Esophagus muscularis mucosa (tissue), 4 donors: ENCODE results near the gene DOCK2.

ENCODE experiments used
- EP300 ChIP-seq: sonication (generic); formaldehyde crosslinking; IDR thresholded peaks from one replicate; pipeline ENCODE4 v1.6.1; 2017; ENCODE audit warnings: antibody characterized with exemption
- POLR2A ChIP-seq: fragments of 450-650 bp; IDR thresholded peaks from one replicate; pipeline ENCODE4 v1.6.1; 2017; ENCODE audit warnings: antibody characterized with exemption, moderate library complexity, mild to moderate bottlenecking, low read depth
- POLR2AphosphoS5 ChIP-seq, 2 donors: sonication (generic); formaldehyde crosslinking; IDR thresholded peaks; one replicate each; pipeline ENCODE4 v1.6.1; 2017; ENCODE audit warnings: antibody characterized with exemption in 2 of 2
- TF ChIP-seq, protein P1 (sequence below), 3 experiments: fragments of 200-600 bp in 2 of 3; fragments of 450-650 bp in 1 of 3; sonication (generic) in 2 of 3; IDR thresholded peaks; one replicate each; pipeline ENCODE4 v1.5.1; 2017 to 2019; ENCODE audit warnings: antibody characterized with exemption in 3 of 3, mild to moderate bottlenecking in 2 of 3, moderate library complexity in 1 of 3

DNA sequence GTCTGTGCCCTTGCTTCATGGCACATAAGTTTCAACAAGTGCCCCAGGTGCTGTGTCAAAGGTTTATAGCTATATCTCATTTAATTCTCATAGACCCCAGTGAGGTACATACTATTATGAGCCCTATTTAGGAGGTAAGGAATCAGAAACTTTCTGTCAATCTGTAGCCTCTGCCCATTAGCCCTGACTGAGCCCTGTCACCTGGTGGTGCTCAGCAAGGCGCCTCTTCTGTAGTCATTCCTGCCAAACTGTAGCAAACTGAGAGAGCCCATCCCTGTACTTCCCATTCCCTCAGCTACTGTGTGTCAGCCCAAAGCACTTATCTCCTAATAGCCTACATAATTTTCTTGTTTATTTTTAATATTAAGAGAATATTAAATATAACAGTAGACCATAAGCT is 422.1 kb downstream of the DOCK2 start:
- TF ChIP-seq, protein P1, sequence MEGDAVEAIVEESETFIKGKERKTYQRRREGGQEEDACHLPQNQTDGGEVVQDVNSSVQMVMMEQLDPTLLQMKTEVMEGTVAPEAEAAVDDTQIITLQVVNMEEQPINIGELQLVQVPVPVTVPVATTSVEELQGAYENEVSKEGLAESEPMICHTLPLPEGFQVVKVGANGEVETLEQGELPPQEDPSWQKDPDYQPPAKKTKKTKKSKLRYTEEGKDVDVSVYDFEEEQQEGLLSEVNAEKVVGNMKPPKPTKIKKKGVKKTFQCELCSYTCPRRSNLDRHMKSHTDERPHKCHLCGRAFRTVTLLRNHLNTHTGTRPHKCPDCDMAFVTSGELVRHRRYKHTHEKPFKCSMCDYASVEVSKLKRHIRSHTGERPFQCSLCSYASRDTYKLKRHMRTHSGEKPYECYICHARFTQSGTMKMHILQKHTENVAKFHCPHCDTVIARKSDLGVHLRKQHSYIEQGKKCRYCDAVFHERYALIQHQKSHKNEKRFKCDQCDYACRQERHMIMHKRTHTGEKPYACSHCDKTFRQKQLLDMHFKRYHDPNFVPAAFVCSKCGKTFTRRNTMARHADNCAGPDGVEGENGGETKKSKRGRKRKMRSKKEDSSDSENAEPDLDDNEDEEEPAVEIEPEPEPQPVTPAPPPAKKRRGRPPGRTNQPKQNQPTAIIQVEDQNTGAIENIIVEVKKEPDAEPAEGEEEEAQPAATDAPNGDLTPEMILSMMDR (IDR thresholded peaks at IDR 0.05): no peak
- TF ChIP-seq POLR2A (no peak), POLR2AphosphoS5 (IDR thresholded peaks at IDR 0.05) (no peak), EP300 (no peak)
